Measurements from ENCODE around the gene MMP13. TPM values are rescaled to one million over a fixed set of nuclear protein-coding genes. Genes with fewer than 3 reads are reported as not detected.

The MMP13 gene
- total and polyA plus RNA-seq, 12 donors: not detected

DNA sequence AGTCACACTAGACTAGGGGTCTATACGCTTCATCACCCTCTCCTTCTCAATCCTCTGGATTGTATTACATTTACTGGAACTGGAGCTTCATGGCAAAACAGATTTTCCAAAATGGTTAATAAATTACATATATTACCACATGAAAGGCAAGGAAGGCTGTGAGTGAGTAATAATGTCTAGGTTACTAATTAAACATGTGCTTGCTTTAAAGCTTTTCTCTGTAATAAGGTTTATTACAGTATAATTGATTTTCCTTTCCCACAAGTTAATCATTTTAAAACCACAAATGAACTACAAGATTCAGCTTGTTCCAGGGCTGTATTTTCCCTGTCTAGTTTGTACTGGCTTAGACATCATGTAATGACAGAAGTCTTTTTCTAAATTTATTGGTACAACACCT, 25.6 kb downstream of the MMP13 start:
- TF ChIP-seq, protein P1, sequence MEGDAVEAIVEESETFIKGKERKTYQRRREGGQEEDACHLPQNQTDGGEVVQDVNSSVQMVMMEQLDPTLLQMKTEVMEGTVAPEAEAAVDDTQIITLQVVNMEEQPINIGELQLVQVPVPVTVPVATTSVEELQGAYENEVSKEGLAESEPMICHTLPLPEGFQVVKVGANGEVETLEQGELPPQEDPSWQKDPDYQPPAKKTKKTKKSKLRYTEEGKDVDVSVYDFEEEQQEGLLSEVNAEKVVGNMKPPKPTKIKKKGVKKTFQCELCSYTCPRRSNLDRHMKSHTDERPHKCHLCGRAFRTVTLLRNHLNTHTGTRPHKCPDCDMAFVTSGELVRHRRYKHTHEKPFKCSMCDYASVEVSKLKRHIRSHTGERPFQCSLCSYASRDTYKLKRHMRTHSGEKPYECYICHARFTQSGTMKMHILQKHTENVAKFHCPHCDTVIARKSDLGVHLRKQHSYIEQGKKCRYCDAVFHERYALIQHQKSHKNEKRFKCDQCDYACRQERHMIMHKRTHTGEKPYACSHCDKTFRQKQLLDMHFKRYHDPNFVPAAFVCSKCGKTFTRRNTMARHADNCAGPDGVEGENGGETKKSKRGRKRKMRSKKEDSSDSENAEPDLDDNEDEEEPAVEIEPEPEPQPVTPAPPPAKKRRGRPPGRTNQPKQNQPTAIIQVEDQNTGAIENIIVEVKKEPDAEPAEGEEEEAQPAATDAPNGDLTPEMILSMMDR (IDR thresholded peaks at IDR 0.05): no peak
- no peak overlapping the region for H3K4me3 ChIP-seq
- no peak overlapping the region for H3K27ac ChIP-seq
- no peak for DNase-seq
- H3K4me1 ChIP-seq: peaks cover 0 to 7% (median 0%) of the 10 kb centered on the region in 9 donors
- whole genome bisulfite sequencing, 2 donors: 98 to 100% methylated on average over 1 of the region's 1 CpG
- intact Hi-C loops (cut with DNase I): loop anchor here in 3 of 10 donors (10.0 kb wide), 3 partner anchors 55 to 195 kb away; partner anchors contain the start of gene MMP12 (in 1 of the 3)
- ATAC-seq: no peak
- H3K9me3 ChIP-seq: peaks cover 0 to 2% (median 0%) of the 10 kb centered on the region in 11 donors
- H3K36me3 ChIP-seq: no peaks in the 10 kb centered on the region
- H3K27me3 ChIP-seq: peaks cover 0 to 43% (median 10%) of the 10 kb centered on the region in 7 donors

DNA sequence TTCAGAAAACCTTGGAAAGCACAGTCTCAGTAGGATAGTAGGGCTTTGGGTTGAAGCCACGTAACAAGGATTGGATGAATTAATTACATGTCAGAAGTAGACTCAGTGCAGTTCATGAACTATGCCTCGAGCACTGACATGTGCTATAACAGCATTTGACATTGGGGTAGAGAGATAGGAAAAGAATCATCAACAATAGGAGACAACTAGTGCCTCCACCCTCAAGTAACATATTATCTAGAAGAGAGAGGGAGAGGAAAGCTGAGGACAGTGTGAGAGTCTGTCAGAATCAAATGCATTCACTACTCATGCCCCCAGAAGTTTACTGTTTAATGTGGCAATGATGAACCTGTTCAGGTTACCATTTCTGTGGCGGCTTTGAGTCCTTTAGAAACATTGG, 26.4 kb downstream of the MMP13 start:
- TF ChIP-seq, protein P1 (IDR thresholded peaks at IDR 0.05): no peak
- no peak overlapping the region for H3K27ac ChIP-seq
- no peak for ATAC-seq
- 85 to 89% methylated on average over 3 of the region's 3 CpGs for WGBS, 2 donors
- DNase-seq: no peak
- peaks cover 0 to 39% (median 3%) of the 10 kb centered on the region in 7 donors for H3K27me3 ChIP-seq
- intact Hi-C loops (cut with DNase I): no loop called here
- H3K4me3 ChIP-seq: no peak overlapping the region
- peaks cover 0 to 14% (median 0%) of the 10 kb centered on the region in 9 donors for H3K4me1 ChIP-seq
- H3K36me3 ChIP-seq: no peaks in the 10 kb centered on the region
- peaks cover 0 to 2% (median 0%) of the 10 kb centered on the region in 11 donors for H3K9me3 ChIP-seq

DNA sequence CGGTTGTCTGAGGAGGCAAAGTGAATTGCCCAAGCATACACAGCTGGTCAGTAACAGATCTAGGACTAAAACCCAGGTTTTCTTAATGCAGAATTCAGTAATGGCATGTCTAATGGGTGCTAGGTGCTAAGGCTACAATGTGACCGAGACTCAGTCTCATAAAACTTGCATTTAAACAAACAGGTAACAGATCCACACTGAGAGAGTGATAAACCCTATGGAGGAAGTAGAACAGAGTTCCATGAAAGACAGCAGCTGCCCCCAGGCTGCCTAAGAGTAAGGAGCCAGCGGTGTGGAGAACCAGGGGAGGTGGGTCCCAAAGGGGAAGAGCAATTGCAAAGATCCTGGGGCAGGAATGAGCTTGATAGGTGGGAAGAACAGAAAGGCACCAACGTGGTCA, 27.3 kb downstream of the MMP13 start:
- intact Hi-C loops (cut with DNase I): no loop called here
- Histone ChIP-seq H3K27me3 (peaks cover 0 to 39% (median 0%) of the 10 kb centered on the region in 7 donors), H3K36me3 (no peaks in the 10 kb centered on the region), H3K9me3 (peaks cover 0 to 2% (median 0%) of the 10 kb centered on the region in 11 donors), H3K27ac (no peak overlapping the region), H3K4me1 (peaks cover 0 to 16% (median 0%) of the 10 kb centered on the region in 9 donors), H3K4me3 (no peak overlapping the region)
- WGBS, 2 donors: 82 to 83% methylated on average over 4 of the region's 4 CpGs
- ATAC-seq (no peak), DNase-seq (no peak)
- TF ChIP-seq, protein P1 (IDR thresholded peaks at IDR 0.05): no peak

DNA sequence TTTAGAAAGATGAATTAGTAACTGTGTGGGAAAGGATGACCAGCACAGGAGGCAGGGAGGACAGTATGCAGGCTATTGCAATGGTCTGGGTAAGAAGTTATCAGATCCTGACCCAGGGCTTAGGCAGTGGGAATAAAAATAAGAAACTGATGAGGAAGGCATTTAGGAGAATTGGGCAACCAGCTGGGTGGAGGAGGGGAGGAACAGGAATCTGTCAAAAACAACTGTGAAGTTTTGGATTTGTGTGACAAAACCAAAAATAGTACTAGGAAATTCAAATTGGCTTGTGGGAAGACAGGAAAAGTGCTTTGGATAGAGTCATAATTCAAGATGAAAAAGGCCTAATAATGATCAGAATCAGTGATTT, 27.9 kb downstream of the MMP13 start:
- ATAC-seq: no peak
- DNase-seq: no peak
- Histone ChIP-seq H3K27ac (no peak overlapping the region), H3K27me3 (peaks cover 0 to 39% (median 0%) of the 10 kb centered on the region in 7 donors), H3K9me3 (peaks cover 0 to 2% (median 0%) of the 10 kb centered on the region in 11 donors), H3K4me3 (no peak overlapping the region), H3K36me3 (no peaks in the 10 kb centered on the region), H3K4me1 (peaks cover 0 to 16% (median 0%) of the 10 kb centered on the region in 9 donors)
- intact Hi-C loops (cut with DNase I): no loop called here
- TF ChIP-seq, protein P1 (IDR thresholded peaks at IDR 0.05): no peak
